NB4 (cell line): ENCODE data around the gene COG2.

Experiments
- DNase-seq: peaks from one replicate; pipeline ENCODE4 v3.0.0; 2010; ENCODE audit warnings: low read depth
- H3K4me3 ChIP-seq: one replicate; pipeline ENCODE4 v1.5.1; 2011; ENCODE audit warnings: mild to moderate bottlenecking, low read depth, low read length, moderate library complexity
- MYC ChIP-seq: IDR thresholded peaks from 2 replicates; pipeline ENCODE4 v1.6.1; 2011; ENCODE audit warnings: low read depth, low read length
- POLR2A ChIP-seq: IDR thresholded peaks from 2 replicates; pipeline ENCODE4 v1.6.1; 2011; ENCODE audit warnings: mild to moderate bottlenecking; ENCODE audit not compliant: insufficient read length; ENCODE audit errors: extremely low read depth
- TF ChIP-seq, protein P1 (sequence below): IDR thresholded peaks from one replicate; pipeline ENCODE4 v1.5.1; 2012; ENCODE audit warnings: low read depth, low read length
- TF ChIP-seq, protein P2 (sequence below): IDR thresholded peaks from 2 replicates; pipeline ENCODE4 v1.6.1; 2011; ENCODE audit warnings: low read depth, low read length

COG2 gene

DNA sequence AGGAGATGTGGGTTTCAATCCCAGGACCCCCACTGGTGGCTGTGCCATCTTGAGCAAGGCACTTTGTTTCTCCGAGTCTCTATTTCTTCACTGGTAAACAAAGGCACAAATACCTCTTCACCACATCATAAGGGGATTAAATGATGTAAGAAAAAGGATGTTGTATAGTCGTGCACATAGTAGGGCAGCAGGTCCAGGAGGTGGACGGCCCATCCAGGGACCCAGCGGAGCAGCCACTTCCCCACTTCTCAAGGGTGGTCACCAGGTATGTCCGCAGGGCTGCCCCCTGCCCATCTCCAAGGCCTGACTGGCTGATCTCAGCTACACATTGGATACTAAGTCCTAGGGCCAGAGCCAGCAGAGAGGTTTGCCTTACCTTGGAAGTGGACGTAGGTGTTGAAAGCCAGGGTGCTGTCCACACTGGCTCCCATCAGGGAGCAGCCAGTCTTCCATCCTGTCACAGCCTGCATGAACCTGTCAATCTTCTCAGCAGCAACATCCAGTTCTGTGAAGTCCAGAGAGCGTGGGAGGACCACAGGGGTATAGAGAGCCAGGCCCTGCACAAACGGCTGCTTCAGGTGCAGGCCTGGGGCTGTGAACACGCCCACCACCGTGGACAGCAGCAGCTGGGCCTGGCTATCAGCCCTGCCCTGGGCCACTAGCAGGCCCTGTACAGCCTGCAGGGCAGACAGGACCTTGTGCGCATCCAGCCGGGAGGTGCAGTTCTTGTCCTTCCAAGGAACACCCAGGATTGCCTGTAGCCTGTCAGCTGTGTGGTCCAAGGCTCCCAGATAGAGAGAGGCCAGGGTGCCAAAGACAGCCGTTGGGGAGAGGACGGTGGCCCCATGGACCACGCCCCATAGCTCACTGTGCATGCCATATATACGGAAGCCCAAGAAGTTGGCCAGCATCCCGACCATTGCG is 67.6 kb downstream of the COG2 start:
- no peak overlapping the region for H3K4me3 ChIP-seq
- TF ChIP-seq, protein P1, sequence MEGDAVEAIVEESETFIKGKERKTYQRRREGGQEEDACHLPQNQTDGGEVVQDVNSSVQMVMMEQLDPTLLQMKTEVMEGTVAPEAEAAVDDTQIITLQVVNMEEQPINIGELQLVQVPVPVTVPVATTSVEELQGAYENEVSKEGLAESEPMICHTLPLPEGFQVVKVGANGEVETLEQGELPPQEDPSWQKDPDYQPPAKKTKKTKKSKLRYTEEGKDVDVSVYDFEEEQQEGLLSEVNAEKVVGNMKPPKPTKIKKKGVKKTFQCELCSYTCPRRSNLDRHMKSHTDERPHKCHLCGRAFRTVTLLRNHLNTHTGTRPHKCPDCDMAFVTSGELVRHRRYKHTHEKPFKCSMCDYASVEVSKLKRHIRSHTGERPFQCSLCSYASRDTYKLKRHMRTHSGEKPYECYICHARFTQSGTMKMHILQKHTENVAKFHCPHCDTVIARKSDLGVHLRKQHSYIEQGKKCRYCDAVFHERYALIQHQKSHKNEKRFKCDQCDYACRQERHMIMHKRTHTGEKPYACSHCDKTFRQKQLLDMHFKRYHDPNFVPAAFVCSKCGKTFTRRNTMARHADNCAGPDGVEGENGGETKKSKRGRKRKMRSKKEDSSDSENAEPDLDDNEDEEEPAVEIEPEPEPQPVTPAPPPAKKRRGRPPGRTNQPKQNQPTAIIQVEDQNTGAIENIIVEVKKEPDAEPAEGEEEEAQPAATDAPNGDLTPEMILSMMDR: no peak
- TF ChIP-seq MYC (no peak), POLR2A (no peak)
- TF ChIP-seq, protein P2, sequence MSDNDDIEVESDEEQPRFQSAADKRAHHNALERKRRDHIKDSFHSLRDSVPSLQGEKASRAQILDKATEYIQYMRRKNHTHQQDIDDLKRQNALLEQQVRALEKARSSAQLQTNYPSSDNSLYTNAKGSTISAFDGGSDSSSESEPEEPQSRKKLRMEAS: no peak
- DNase-seq: no peak

DNA sequence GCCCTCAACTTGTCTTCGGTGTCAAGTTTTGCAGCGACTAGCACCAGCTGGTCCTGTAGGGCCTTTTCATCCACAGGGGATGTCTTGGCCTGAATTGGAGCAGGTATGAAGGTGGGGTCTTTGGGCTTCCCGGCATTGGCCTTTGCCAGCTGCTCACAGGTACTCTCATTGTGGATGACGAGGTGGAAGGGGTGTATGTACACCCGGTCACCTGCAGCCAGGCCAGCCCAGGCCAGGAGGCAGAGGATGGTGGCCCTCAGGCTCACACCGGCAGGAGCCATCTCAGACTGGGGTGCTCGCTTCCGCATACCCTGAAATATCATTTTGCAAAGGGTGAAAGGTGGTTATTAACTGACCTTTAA is 68.2 kb downstream of the COG2 start:
- no peak for DNase-seq
- no peak overlapping the region for H3K4me3 ChIP-seq
- TF ChIP-seq POLR2A (no peak), MYC (no peak)
- TF ChIP-seq, protein P2: no peak
- TF ChIP-seq, protein P1: no peak

DNA sequence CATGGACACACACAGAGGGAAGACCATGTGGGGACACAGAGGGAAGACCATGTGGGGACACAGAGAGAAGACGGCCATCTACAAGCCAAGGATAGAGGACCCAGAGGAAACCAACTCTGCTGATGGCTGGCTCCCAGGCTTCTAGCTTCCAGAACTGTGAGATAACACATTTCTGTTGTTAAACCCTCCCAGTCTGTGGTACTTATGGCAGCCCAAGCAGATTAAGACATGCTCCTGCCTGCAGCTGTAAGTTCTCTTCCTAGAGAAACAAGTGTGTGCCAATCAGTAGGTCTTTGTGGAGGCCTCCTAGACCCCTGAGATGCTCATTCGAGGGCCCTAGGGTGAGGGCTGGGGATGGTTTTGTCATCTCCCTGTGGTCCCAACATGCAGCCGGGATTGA is 69.0 kb downstream of the COG2 start:
- no peak overlapping the region for H3K4me3 ChIP-seq
- no peak for DNase-seq
- TF ChIP-seq, protein P1: no peak
- TF ChIP-seq POLR2A: no peak
- TF ChIP-seq MYC: no peak
- TF ChIP-seq, protein P2: no peak

DNA sequence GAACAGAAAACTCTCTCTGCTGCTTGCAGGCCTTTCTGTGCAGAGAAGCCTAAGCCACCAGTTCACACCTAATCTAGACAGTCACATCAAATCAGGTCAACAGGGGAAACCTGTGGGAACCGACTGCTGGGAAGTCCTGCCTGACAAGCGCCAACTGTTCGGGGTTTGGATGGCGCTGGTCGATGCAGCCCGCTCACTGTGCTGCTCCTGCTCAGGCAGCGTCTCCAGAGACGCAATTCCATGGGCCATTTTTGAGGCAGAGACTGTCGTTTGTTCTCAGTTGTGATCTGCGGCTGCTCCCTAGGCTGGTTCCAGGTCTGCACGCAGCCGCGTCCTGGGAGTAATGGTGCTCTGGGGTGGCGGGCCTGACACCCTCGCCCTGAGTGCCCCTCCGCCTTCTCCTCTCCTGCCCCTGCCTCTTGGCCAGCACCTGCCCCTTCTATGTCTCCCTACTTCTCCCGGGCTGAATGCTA is 70.2 kb downstream of the COG2 start:
- H3K4me3 ChIP-seq: no peak overlapping the region
- DNase-seq: no peak
- TF ChIP-seq MYC (no peak), POLR2A (no peak)
- TF ChIP-seq, protein P1: no peak
- TF ChIP-seq, protein P2: no peak

DNA sequence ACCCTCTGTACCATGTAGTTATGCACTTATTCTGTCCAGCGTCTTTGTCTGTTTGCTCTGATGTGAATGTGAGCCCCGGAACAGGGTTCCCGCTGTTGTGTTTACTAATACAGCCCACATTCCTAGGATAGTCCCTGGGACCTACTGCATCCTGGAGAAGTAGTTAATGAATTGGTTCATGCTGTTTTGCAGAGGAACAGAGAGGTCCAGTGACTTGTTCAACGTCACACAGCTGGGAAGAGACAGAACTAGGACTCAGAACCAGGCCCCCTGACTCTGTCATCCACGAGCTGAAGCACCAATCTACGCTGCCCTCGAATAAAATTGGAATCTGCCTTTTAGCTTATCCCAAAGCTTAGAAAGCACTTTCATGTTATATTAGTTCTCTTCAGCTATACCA is 70.9 kb downstream of the COG2 start:
- H3K4me3 ChIP-seq: no peak overlapping the region
- DNase-seq: no peak
- TF ChIP-seq POLR2A: no peak
- TF ChIP-seq, protein P1: no peak
- TF ChIP-seq, protein P2: no peak
- TF ChIP-seq MYC: no peak
